ENCODE results near the gene PIM1.
A peak's percentile ranks its signal among the peaks of the same experiment; 100 is the strongest.
"Not testable (repeated sequence)": the region's sequence is repeated elsewhere in the genome, so short reads cannot be mapped to it uniquely, and the experiment has no call there.

The PIM1 gene

GRCh38 chr6:37169496-37170272 is at the start of gene PIM1:
PIM1 (plus strand) TSS chr6:37170152; CDS start chr6:37170576, 424 bp downstream.
- Mint-ChIP-seq H3K36me3 (peaks cover 30% of the 10 kb centered on the region), H3K4me3 (peak within 1 kb of the TSS; percentile 97), H3K27me3 (no peaks in the 10 kb centered on the region), H3K9me3 (no peaks in the 10 kb centered on the region), H3K27ac (peak within 1 kb of the TSS; percentile 99), H3K4me1 (peaks cover 54% of the 10 kb centered on the region)
- peak; percentile 95 for ATAC-seq

- H3K27ac Mint-ChIP-seq = no peak overlapping the region
- no peak for ATAC-seq
- no peaks in the 10 kb centered on the region for H3K9me3 Mint-ChIP-seq
- H3K27me3 Mint-ChIP-seq = peaks cover 25% of the 10 kb centered on the region
- peaks cover 8% of the 10 kb centered on the region for H3K4me1 Mint-ChIP-seq
- no peak overlapping the region for H3K4me3 Mint-ChIP-seq
- H3K36me3 Mint-ChIP-seq = no peaks in the 10 kb centered on the region
These were observed 48.4 kb upstream of the PIM1 start for GRCh38 chr6:37121556-37121955.

GRCh38 chr6:37122861-37123260 is 47.1 kb upstream of the PIM1 start:
- H3K27ac Mint-ChIP-seq = no peak overlapping the region
- no peak for ATAC-seq
- no peaks in the 10 kb centered on the region for H3K36me3 Mint-ChIP-seq
- peaks cover 9% of the 10 kb centered on the region for H3K4me1 Mint-ChIP-seq
- peaks cover 25% of the 10 kb centered on the region for H3K27me3 Mint-ChIP-seq
- no peaks in the 10 kb centered on the region for H3K9me3 Mint-ChIP-seq
- H3K4me3 Mint-ChIP-seq = no peak overlapping the region

- Mint-ChIP-seq H3K36me3 (no peaks in the 10 kb centered on the region), H3K27ac (no peak overlapping the region), H3K4me1 (peaks cover 13% of the 10 kb centered on the region), H3K9me3 (no peaks in the 10 kb centered on the region), H3K4me3 (no peak overlapping the region), H3K27me3 (peaks cover 25% of the 10 kb centered on the region)
- no peak for ATAC-seq
These were observed 45.8 kb upstream of the PIM1 start for GRCh38 chr6:37123957-37124729.

GRCh38 chr6:37125774-37126492 is 44.0 kb upstream of the PIM1 start:
- Mint-ChIP-seq H3K4me3 (no peak overlapping the region), H3K27ac (no peak overlapping the region), H3K27me3 (peaks cover 25% of the 10 kb centered on the region), H3K9me3 (no peaks in the 10 kb centered on the region), H3K36me3 (no peaks in the 10 kb centered on the region), H3K4me1 (peaks cover 6% of the 10 kb centered on the region)
- no peak for ATAC-seq

- H3K36me3 Mint-ChIP-seq = no peaks in the 10 kb centered on the region
- H3K4me1 Mint-ChIP-seq = peaks cover 6% of the 10 kb centered on the region
- H3K27me3 Mint-ChIP-seq = peaks cover 25% of the 10 kb centered on the region
- no peak for ATAC-seq
- H3K27ac Mint-ChIP-seq = no peak overlapping the region
- H3K4me3 Mint-ChIP-seq = no peak overlapping the region
- H3K9me3 Mint-ChIP-seq = no peaks in the 10 kb centered on the region
These were observed 43.4 kb upstream of the PIM1 start for GRCh38 chr6:37126493-37126958.

- no peak for ATAC-seq
- peaks cover 24% of the 10 kb centered on the region for H3K27me3 Mint-ChIP-seq
- no peak overlapping the region for H3K4me3 Mint-ChIP-seq
- H3K4me1 Mint-ChIP-seq = peaks cover 6% of the 10 kb centered on the region
- no peaks in the 10 kb centered on the region for H3K9me3 Mint-ChIP-seq
- H3K27ac Mint-ChIP-seq = no peak overlapping the region
- no peaks in the 10 kb centered on the region for H3K36me3 Mint-ChIP-seq
These were observed 42.9 kb upstream of the PIM1 start for GRCh38 chr6:37126961-37127616.

GRCh38 chr6:37127961-37128862 is 41.7 kb upstream of the PIM1 start:
- H3K27ac Mint-ChIP-seq = peak overlapping the region; percentile 22
- ATAC-seq = no peak
- no peaks in the 10 kb centered on the region for H3K36me3 Mint-ChIP-seq
- H3K4me3 Mint-ChIP-seq = no peak overlapping the region
- peaks cover 12% of the 10 kb centered on the region for H3K27me3 Mint-ChIP-seq
- H3K9me3 Mint-ChIP-seq = no peaks in the 10 kb centered on the region
- peaks cover 6% of the 10 kb centered on the region for H3K4me1 Mint-ChIP-seq

GRCh38 chr6:37128863-37129443 is 41.0 kb upstream of the PIM1 start:
- not testable (repeated sequence) for H3K4me1 Mint-ChIP-seq, H3K27ac Mint-ChIP-seq, ATAC-seq, H3K4me3 Mint-ChIP-seq, H3K36me3 Mint-ChIP-seq, H3K9me3 Mint-ChIP-seq
- peaks cover 11% of the 10 kb centered on the region for H3K27me3 Mint-ChIP-seq

GRCh38 chr6:37129566-37129965 is 40.4 kb upstream of the PIM1 start:
- ATAC-seq = no peak
- H3K9me3 Mint-ChIP-seq = no peaks in the 10 kb centered on the region
- peaks cover 11% of the 10 kb centered on the region for H3K27me3 Mint-ChIP-seq
- no peak overlapping the region for H3K4me3 Mint-ChIP-seq
- H3K36me3 Mint-ChIP-seq = no peaks in the 10 kb centered on the region
- H3K4me1 Mint-ChIP-seq = peaks cover 6% of the 10 kb centered on the region
- H3K27ac Mint-ChIP-seq = no peak overlapping the region

GRCh38 chr6:37130704-37131103 is 39.2 kb upstream of the PIM1 start:
- H3K4me1 Mint-ChIP-seq = peaks cover 6% of the 10 kb centered on the region
- no peak for ATAC-seq
- H3K27me3 Mint-ChIP-seq = peaks cover 8% of the 10 kb centered on the region
- H3K9me3 Mint-ChIP-seq = no peaks in the 10 kb centered on the region
- no peaks in the 10 kb centered on the region for H3K36me3 Mint-ChIP-seq
- H3K27ac Mint-ChIP-seq = no peak overlapping the region
- H3K4me3 Mint-ChIP-seq = no peak overlapping the region

GRCh38 chr6:37131104-37131959 is 38.6 kb upstream of the PIM1 start:
- H3K4me3 Mint-ChIP-seq = no peak overlapping the region
- ATAC-seq = no peak
- no peaks in the 10 kb centered on the region for H3K9me3 Mint-ChIP-seq
- H3K27ac Mint-ChIP-seq = no peak overlapping the region
- H3K27me3 Mint-ChIP-seq = peaks cover 2% of the 10 kb centered on the region
- H3K36me3 Mint-ChIP-seq = no peaks in the 10 kb centered on the region
- peaks cover 6% of the 10 kb centered on the region for H3K4me1 Mint-ChIP-seq

- Mint-ChIP-seq H3K9me3 (no peaks in the 10 kb centered on the region), H3K27ac (no peak overlapping the region), H3K4me3 (no peak overlapping the region), H3K27me3 (no peaks in the 10 kb centered on the region), H3K36me3 (no peaks in the 10 kb centered on the region), H3K4me1 (peaks cover 10% of the 10 kb centered on the region)
- no peak for ATAC-seq
These were observed 38.0 kb upstream of the PIM1 start for GRCh38 chr6:37131960-37132253.
